ENCODE results near the gene YY1AP1. TPM values are rescaled to one million over a fixed set of nuclear protein-coding genes. Genes with fewer than 3 reads are reported as not detected.
A peak's percentile ranks its signal among the peaks of the same experiment; 100 is the strongest.
"Not testable (repeated sequence)": the region's sequence is repeated elsewhere in the genome, so short reads cannot be mapped to it uniquely, and the experiment has no call there.

Gene YY1AP1
- total RNA-seq, 1 experiment from 2014 or later, result 88.5 TPM

- no peak for DNase-seq (ENCODE audit: unreplicated experiment)
These were observed 8.0 kb downstream of the YY1AP1 start for GRCh38 chr1:155680531-155680930.

GRCh38 chr1:155678992-155679391 is 9.6 kb downstream of the YY1AP1 start:
- H3K4me3 Mint-ChIP-seq (ENCODE audit: unreplicated experiment); H3K4me1 Mint-ChIP-seq (ENCODE audit: insufficient read depth, unreplicated experiment); DNase-seq (ENCODE audit: unreplicated experiment); H3K27me3 Mint-ChIP-seq (ENCODE audit: insufficient read depth, unreplicated experiment); H3K9me3 Mint-ChIP-seq (ENCODE audit: unreplicated experiment); intact Hi-C loops (cut with micrococcal nuclease); BruUV-seq (replicated peaks): not testable (repeated sequence)
- peak overlapping the region; percentile 64 for H3K27ac Mint-ChIP-seq (ENCODE audit: low read depth, unreplicated experiment)
- POLR2A ChIA-PET, result interaction anchor here (1.4 kb wide), 1 partner anchor 11 kb away, joined by 5 read pairs; no protein-coding TSS in a partner anchor
- CTCF ChIA-PET, result interaction anchor here (0.8 kb wide), 2 partner anchors 30 to 36 kb away, joined by 3 to 4 read pairs; no protein-coding TSS in a partner anchor
- peaks cover 87% of the 10 kb centered on the region for H3K36me3 Mint-ChIP-seq (ENCODE audit: insufficient read depth, unreplicated experiment)

More at GRCh38 chr1:155680531-155680930, 8.0 kb downstream of the YY1AP1 start:
- Mint-ChIP-seq H3K36me3 (ENCODE audit: insufficient read depth, unreplicated experiment) (peaks cover 87% of the 10 kb centered on the region), H3K4me1 (ENCODE audit: insufficient read depth, unreplicated experiment) (peaks cover 19% of the 10 kb centered on the region), H3K9me3 (ENCODE audit: unreplicated experiment) (no peaks in the 10 kb centered on the region), H3K27ac (ENCODE audit: low read depth, unreplicated experiment) (no peak overlapping the region), H3K4me3 (ENCODE audit: unreplicated experiment) (no peak overlapping the region), H3K27me3 (ENCODE audit: insufficient read depth, unreplicated experiment) (no peaks in the 10 kb centered on the region)
- no peak for TF ChIP-seq CTCF (IDR thresholded peaks at IDR 0.05; ENCODE audit: unreplicated experiment)
- BruUV-seq (replicated peaks), result no TSS peak
- ChIA-PET CTCF (interaction anchor here (0.6 to 1.9 kb wide), 3 partner anchors 12 to 88 kb away, joined by 3 to 4 read pairs (median 4); no protein-coding TSS in a partner anchor), POLR2A (interaction anchor here (1.2 to 1.8 kb wide), 3 partner anchors 10 to 22 kb away, joined by 4 to 5 read pairs (median 4); no protein-coding TSS in a partner anchor)
- intact Hi-C loops (cut with micrococcal nuclease), result no loop called here

- DNase-seq (ENCODE audit: unreplicated experiment), result no peak
- no peak for TF ChIP-seq CTCF (IDR thresholded peaks at IDR 0.05; ENCODE audit: unreplicated experiment)
- Mint-ChIP-seq H3K36me3 (ENCODE audit: insufficient read depth, unreplicated experiment) (peaks cover 90% of the 10 kb centered on the region), H3K27ac (ENCODE audit: low read depth, unreplicated experiment) (no peak overlapping the region), H3K9me3 (ENCODE audit: unreplicated experiment) (no peaks in the 10 kb centered on the region), H3K4me1 (ENCODE audit: insufficient read depth, unreplicated experiment) (no peaks in the 10 kb centered on the region), H3K4me3 (ENCODE audit: unreplicated experiment) (no peak overlapping the region), H3K27me3 (ENCODE audit: insufficient read depth, unreplicated experiment) (no peaks in the 10 kb centered on the region)
- ChIA-PET CTCF (interaction anchor here (0.7 to 0.8 kb wide), 2 partner anchors 37 to 170 kb away, joined by 3 read pairs; no protein-coding TSS in a partner anchor), POLR2A (interaction anchor here (0.6 to 1.4 kb wide), 2 partner anchors 12 to 237 kb away, joined by 3 to 5 read pairs; no protein-coding TSS in a partner anchor)
- intact Hi-C loops (cut with micrococcal nuclease), result no loop called here
- no TSS peak for BruUV-seq (replicated peaks)
These were observed 10.5 kb downstream of the YY1AP1 start for GRCh38 chr1:155678027-155678426.

- no peak for TF ChIP-seq CTCF (IDR thresholded peaks at IDR 0.05; ENCODE audit: unreplicated experiment)
- intact Hi-C loops (cut with micrococcal nuclease), result no loop called here
- POLR2A ChIA-PET, result interaction anchor here (1.0 to 1.2 kb wide), 4 partner anchors 12 to 70 kb away, joined by 3 to 4 read pairs (median 4); no protein-coding TSS in a partner anchor
- no peak for DNase-seq (ENCODE audit: unreplicated experiment)
- CTCF ChIA-PET, result interaction anchor here (0.6 kb wide), 1 partner anchor 19 kb away, joined by 3 read pairs; no protein-coding TSS in a partner anchor
- no peaks in the 10 kb centered on the region for H3K4me1 Mint-ChIP-seq (ENCODE audit: insufficient read depth, unreplicated experiment)
- H3K36me3 Mint-ChIP-seq (ENCODE audit: insufficient read depth, unreplicated experiment), result peaks cover 100% of the 10 kb centered on the region
- H3K27ac Mint-ChIP-seq (ENCODE audit: low read depth, unreplicated experiment), result peak overlapping the region; percentile 64
- H3K9me3 Mint-ChIP-seq (ENCODE audit: unreplicated experiment), result no peaks in the 10 kb centered on the region
- H3K4me3 Mint-ChIP-seq (ENCODE audit: unreplicated experiment), result no peak overlapping the region
- BruUV-seq (replicated peaks), result no TSS peak
- no peaks in the 10 kb centered on the region for H3K27me3 Mint-ChIP-seq (ENCODE audit: insufficient read depth, unreplicated experiment)
These were observed 15.6 kb downstream of the YY1AP1 start for GRCh38 chr1:155673003-155673402.
